Upper lobe of left lung (tissue), 4 donors: ENCODE results near the gene KCNJ1.

Experiments used
- CTCF ChIP-seq, 6 experiments: fragments of 450-650 bp in 4 of 6; fragments of 200-600 bp in 2 of 6; sonication (generic) in 2 of 6; IDR thresholded peaks; one replicate each; pipeline ENCODE4 v1.5.1; 2016 to 2019; ENCODE audit warnings: antibody characterized with exemption in 6 of 6
- EP300 ChIP-seq, 4 donors: sonication (generic); formaldehyde crosslinking; IDR thresholded peaks; one replicate each; pipeline ENCODE4 v1.5.1; 2017; ENCODE audit warnings: antibody characterized with exemption in 4 of 4, control low read depth in 2 of 4
- POLR2A ChIP-seq, 4 donors: fragments of 450-650 bp; IDR thresholded peaks; one replicate each; pipeline ENCODE4 v1.5.1; 2016 to 2017; ENCODE audit warnings: antibody characterized with exemption in 4 of 4, mild to moderate bottlenecking in 2 of 4
- POLR2AphosphoS5 ChIP-seq, 2 donors: sonication (generic); formaldehyde crosslinking; IDR thresholded peaks; one replicate each; pipeline ENCODE4 v1.5.1; 2017; ENCODE audit warnings: antibody characterized with exemption in 2 of 2

- TF ChIP-seq CTCF (IDR thresholded peaks at IDR 0.05), result no peak
- TF ChIP-seq POLR2A (IDR thresholded peaks at IDR 0.05), result no peak
- no peak for TF ChIP-seq EP300 (IDR thresholded peaks at IDR 0.05)
- TF ChIP-seq POLR2AphosphoS5 (IDR thresholded peaks at IDR 0.05), result no peak
These were observed 21.2 kb upstream of the KCNJ1 start for GRCh38 chr11:128888034-128888985.
